AG04450 (cell line): ENCODE data around the gene ARHGEF10L. TPM values are rescaled to one million over a fixed set of nuclear protein-coding genes. Genes with fewer than 3 reads are reported as not detected.
A peak's percentile ranks its signal among the peaks of the same experiment; 100 is the strongest.

Experiments
- CTCF ChIA-PET: fragments of 300-600, 350-600 bp; formaldehyde crosslinking; extraction: SDS; loops from one replicate; lab custom pipeline; 2022; ENCODE audit warnings: antibody characterized with exemption, inconsistent platforms; lab: Charles Lee
- POLR2A ChIA-PET: fragments of 350-600 bp; formaldehyde crosslinking; extraction: SDS; loops from one replicate; lab custom pipeline; 2021; ENCODE audit warnings: antibody characterized with exemption, inconsistent platforms; lab: Yijun Ruan, JAX
- DNase-seq: peaks from one replicate; pipeline ENCODE4 v3.0.0-alpha.2; 2011; ENCODE audit warnings: low read depth, low spot score
- H3K27ac ChIP-seq: one replicate; pipeline ENCODE4 v1.5.1; 2012; ENCODE audit warnings: low read depth, low read length, control low read depth
- H3K27me3 ChIP-seq: one replicate; pipeline ENCODE4 v1.6.0; 2012; ENCODE audit warnings: low read length; ENCODE audit not compliant: control insufficient read depth, insufficient read depth
- H3K4me3 ChIP-seq: 2 replicates; pipeline ENCODE4 v1.5.1; 2011; ENCODE audit warnings: mild to moderate bottlenecking, low read depth, low read length, control low read depth
- H3K9me3 ChIP-seq: 2 replicates; pipeline ENCODE4 v1.5.1; 2012; ENCODE audit warnings: low read length; ENCODE audit not compliant: control insufficient read depth, insufficient read depth
- CTCF ChIP-seq: IDR thresholded peaks from 2 replicates; pipeline ENCODE4 v1.5.1; 2011; ENCODE audit warnings: low read depth, low read length, control low read depth, inconsistent platforms
- polyA plus RNA-seq: library from polyadenylated mRNA; depleted of rRNA; stranded (reverse); fragments of >200 nt; gene quantifications from 2 replicates; pipeline ENCODE4 v1.2.3, GENCODE V29; 2011

ARHGEF10L gene
- polyA plus RNA-seq, 1 experiment = 5.7 TPM

- H3K9me3 ChIP-seq = no peaks in the 10 kb centered on the region
- no peak overlapping the region for H3K4me3 ChIP-seq
- TF ChIP-seq CTCF = no peak
- ChIA-PET POLR2A (interaction anchor here (0.7 kb wide), 1 partner anchor 35 kb away, joined by 3 read pairs; no protein-coding TSS in a partner anchor), CTCF (interaction anchor here (0.7 to 1.3 kb wide), 3 partner anchors 25 to 264 kb away, joined by 3 to 5 read pairs (median 4); no protein-coding TSS in a partner anchor)
- H3K27me3 ChIP-seq = peaks cover 12% of the 10 kb centered on the region
- no peak overlapping the region for H3K27ac ChIP-seq
- DNase-seq = no peak
Measured at GRCh38 chr1:17527036-17527914, 12.2 kb upstream of the ARHGEF10L start.

- ChIA-PET CTCF (interaction anchor here (0.7 kb wide), 1 partner anchor 54 kb away, joined by 12 read pairs; no protein-coding TSS in a partner anchor), POLR2A (interaction anchor here (0.7 kb wide), 1 partner anchor 345 kb away, joined by 6 read pairs; no protein-coding TSS in a partner anchor)
- Histone ChIP-seq H3K27me3 (peaks cover 12% of the 10 kb centered on the region), H3K9me3 (no peaks in the 10 kb centered on the region), H3K27ac (no peak overlapping the region), H3K4me3 (no peak overlapping the region)
- TF ChIP-seq CTCF = no peak
- no peak for DNase-seq
Measured at GRCh38 chr1:17529381-17529780, 10.1 kb upstream of the ARHGEF10L start.

GRCh38 chr1:17531343-17531681 is 8.2 kb upstream of the ARHGEF10L start:
- Histone ChIP-seq H3K4me3 (no peak overlapping the region), H3K9me3 (no peaks in the 10 kb centered on the region), H3K27ac (no peak overlapping the region), H3K27me3 (peaks cover 8% of the 10 kb centered on the region)
- DNase-seq = no peak
- CTCF ChIA-PET = interaction anchor here (0.8 to 4.5 kb wide), 4 partner anchors 29 to 76 kb away, joined by 3 to 17 read pairs (median 9); no protein-coding TSS in a partner anchor
- no peak for TF ChIP-seq CTCF
- POLR2A ChIA-PET = no interaction called here

- ChIA-PET CTCF (interaction anchor here (0.8 to 4.5 kb wide), 4 partner anchors 30 to 75 kb away, joined by 3 to 17 read pairs (median 9); no protein-coding TSS in a partner anchor), POLR2A (interaction anchor here (1.0 to 1.4 kb wide), 2 partner anchors 9 to 22 kb away, joined by 3 to 6 read pairs; no protein-coding TSS in a partner anchor)
- DNase-seq = no peak
- Histone ChIP-seq H3K4me3 (no peak overlapping the region), H3K27me3 (peaks cover 5% of the 10 kb centered on the region), H3K27ac (peak overlapping the region; percentile 31), H3K9me3 (no peaks in the 10 kb centered on the region)
- TF ChIP-seq CTCF = no peak
Measured at GRCh38 chr1:17531682-17532487, 7.6 kb upstream of the ARHGEF10L start.
